ENCODE measurements around the gene NACC1. TPM values are rescaled to one million over a fixed set of nuclear protein-coding genes. Genes with fewer than 3 reads are reported as not detected.

Gene NACC1
- total and polyA plus RNA-seq, 2 donors (not counting 3 experiments of a cell fraction or from before 2014, with no cell fraction given): 97.6 to 120 TPM

DNA sequence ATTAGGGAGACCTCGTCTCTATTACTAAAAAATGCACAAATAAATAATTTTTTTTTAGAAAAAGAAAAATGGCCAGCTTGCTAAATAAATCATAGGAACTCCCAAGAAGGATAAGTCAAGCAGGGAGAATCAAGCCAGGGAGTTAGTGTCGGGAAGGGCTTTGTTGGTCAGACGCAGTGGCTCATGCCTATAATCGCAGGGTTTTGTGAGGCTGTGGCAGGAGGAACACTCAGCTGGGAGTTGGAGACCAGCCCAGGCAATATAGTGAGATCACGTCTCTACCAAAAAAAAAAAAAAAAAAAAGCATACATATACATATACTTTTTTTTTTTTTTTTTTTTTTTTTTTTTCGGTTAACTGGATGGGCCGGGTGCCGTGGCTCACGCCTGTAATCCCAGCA is 9.0 kb downstream of the NACC1 start:
- DNase-seq (ENCODE audit: low read depth, low spot score) (no peak), FAIRE-seq (no peak)
- dilution Hi-C loops (cut with MboI; ENCODE audit: extremely low pct_ligation_motif_present, low sequenced_read_pairs): no loop called here
- POLR2A ChIA-PET: no interaction called here
- BruUV-seq (replicated peaks): no TSS peak
- Histone ChIP-seq H3K9me3 (replicated peaks; ENCODE audit: control insufficient read depth, insufficient read depth, low read length) (no peaks in the 10 kb centered on the region), H3K4me2 (ENCODE audit: insufficient read depth, low read length) (no peak overlapping the region), H3K9me1 (replicated peaks; ENCODE audit: control insufficient read depth, extremely low read depth, insufficient read depth, low read length) (no peaks in the 10 kb centered on the region), H4K20me1 (replicated peaks; ENCODE audit: control insufficient read depth, extremely low read depth, insufficient read depth, low read length) (no peaks in the 10 kb centered on the region), H3K79me2 (ENCODE audit: control insufficient read depth, insufficient read depth, low read length) (peaks cover 84% of the 10 kb centered on the region), H3K27me3 (ENCODE audit: control insufficient read depth in 2 of 2, insufficient read depth in 2 of 2, low read length in 2 of 2) (no peaks in the 10 kb centered on the region), H3K27ac (ENCODE audit: insufficient read depth, low read depth, low read length) (no peak overlapping the region), H2AFZ (ENCODE audit: low read depth, low read length) (no peak overlapping the region), H3K4me3 (replicated peaks in 1 of 3; ENCODE audit: insufficient read depth in 1 of 3, low read depth in 1 of 3, low read length in 3 of 3) (no peak overlapping the region), H3K9ac (replicated peaks; ENCODE audit: extremely low read depth, insufficient read depth, low read length) (no peak overlapping the region), H3K36me3 (ENCODE audit: control insufficient read depth in 2 of 2, extremely low read depth in 1 of 2, insufficient read depth in 2 of 2, low read length in 2 of 2) (peaks cover 0 to 6% of the 10 kb centered on the region in 2 experiments), H3K4me1 (ENCODE audit: control insufficient read depth, extremely low read depth, insufficient read depth, low read length) (no peaks in the 10 kb centered on the region)
- TF ChIP-seq MYC (IDR thresholded peaks at IDR 0.05; ENCODE audit: low read depth, low read length) (no peak), POLR2AphosphoS5 (IDR thresholded peaks at IDR 0.05; ENCODE audit: insufficient read depth, low read depth, low read length) (no peak), FOS (IDR thresholded peaks at IDR 0.05; ENCODE audit: borderline replicate concordance, insufficient read depth, low read length) (no peak)
- intact Hi-C loops (cut with micrococcal nuclease): no loop called here
- CTCF ChIA-PET: interaction anchor here (0.6 to 1.5 kb wide), 3 partner anchors 26 to 149 kb away, joined by 3 to 8 read pairs (median 6); no protein-coding TSS in a partner anchor

GRCh38 chr19:13127811-13128575 is 9.9 kb downstream of the NACC1 start:
- no peak overlapping the region for H3K4me2 ChIP-seq (ENCODE audit: insufficient read depth, low read length)
- TF ChIP-seq POLR2AphosphoS5 (IDR thresholded peaks at IDR 0.05; ENCODE audit: insufficient read depth, low read depth, low read length) (no peak), GATA2 (IDR thresholded peaks at IDR 0.05; ENCODE audit: insufficient read depth, insufficient read length, low read depth, low read length) (no peak), EZH2 (IDR thresholded peaks at IDR 0.05; ENCODE audit: borderline replicate concordance, low read depth, low read length, severe bottlenecking) (no peak), MYC (IDR thresholded peaks at IDR 0.05; ENCODE audit: low read depth, low read length) (no peak), JUN (IDR thresholded peaks at IDR 0.05; ENCODE audit: borderline replicate concordance, insufficient read depth, insufficient read length, low read depth) (no peak), MAX (IDR thresholded peaks at IDR 0.05; ENCODE audit: insufficient read depth, insufficient read length) (no peak), FOS (IDR thresholded peaks at IDR 0.05; ENCODE audit: borderline replicate concordance, insufficient read depth, low read length) (no peak), POLR2A (IDR thresholded peaks at IDR 0.05; ENCODE audit: low read depth, low read length) (no peak)
- TF ChIP-seq, protein P1, sequence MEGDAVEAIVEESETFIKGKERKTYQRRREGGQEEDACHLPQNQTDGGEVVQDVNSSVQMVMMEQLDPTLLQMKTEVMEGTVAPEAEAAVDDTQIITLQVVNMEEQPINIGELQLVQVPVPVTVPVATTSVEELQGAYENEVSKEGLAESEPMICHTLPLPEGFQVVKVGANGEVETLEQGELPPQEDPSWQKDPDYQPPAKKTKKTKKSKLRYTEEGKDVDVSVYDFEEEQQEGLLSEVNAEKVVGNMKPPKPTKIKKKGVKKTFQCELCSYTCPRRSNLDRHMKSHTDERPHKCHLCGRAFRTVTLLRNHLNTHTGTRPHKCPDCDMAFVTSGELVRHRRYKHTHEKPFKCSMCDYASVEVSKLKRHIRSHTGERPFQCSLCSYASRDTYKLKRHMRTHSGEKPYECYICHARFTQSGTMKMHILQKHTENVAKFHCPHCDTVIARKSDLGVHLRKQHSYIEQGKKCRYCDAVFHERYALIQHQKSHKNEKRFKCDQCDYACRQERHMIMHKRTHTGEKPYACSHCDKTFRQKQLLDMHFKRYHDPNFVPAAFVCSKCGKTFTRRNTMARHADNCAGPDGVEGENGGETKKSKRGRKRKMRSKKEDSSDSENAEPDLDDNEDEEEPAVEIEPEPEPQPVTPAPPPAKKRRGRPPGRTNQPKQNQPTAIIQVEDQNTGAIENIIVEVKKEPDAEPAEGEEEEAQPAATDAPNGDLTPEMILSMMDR (IDR thresholded peaks at IDR 0.05; ENCODE audit: extremely low read depth in 1 of 2, insufficient read depth in 1 of 2, low read depth in 1 of 2, low read length in 2 of 2): no peak
- peaks cover 0 to 6% of the 10 kb centered on the region in 2 experiments for H3K36me3 ChIP-seq (ENCODE audit: control insufficient read depth in 2 of 2, extremely low read depth in 1 of 2, insufficient read depth in 2 of 2, low read length in 2 of 2)
- ChIA-PET CTCF (interaction anchor here (0.8 to 1.6 kb wide), 6 partner anchors 9 to 150 kb away, joined by 3 to 8 read pairs (median 4); no protein-coding TSS in a partner anchor), POLR2A (no interaction called here)
- H3K9me1 ChIP-seq (replicated peaks; ENCODE audit: control insufficient read depth, extremely low read depth, insufficient read depth, low read length): no peaks in the 10 kb centered on the region
- dilution Hi-C loops (cut with MboI; ENCODE audit: extremely low pct_ligation_motif_present, low sequenced_read_pairs): no loop called here
- FAIRE-seq (no peak), DNase-seq (ENCODE audit: low read depth, low spot score) (no peak)
- H3K4me1 ChIP-seq (ENCODE audit: control insufficient read depth, extremely low read depth, insufficient read depth, low read length): no peaks in the 10 kb centered on the region
- H3K9ac ChIP-seq (replicated peaks; ENCODE audit: extremely low read depth, insufficient read depth, low read length): no peak overlapping the region
- no peak overlapping the region for H3K4me3 ChIP-seq (replicated peaks in 1 of 3; ENCODE audit: insufficient read depth in 1 of 3, low read depth in 1 of 3, low read length in 3 of 3)
- no peaks in the 10 kb centered on the region for H4K20me1 ChIP-seq (replicated peaks; ENCODE audit: control insufficient read depth, extremely low read depth, insufficient read depth, low read length)
- peaks cover 82% of the 10 kb centered on the region for H3K79me2 ChIP-seq (ENCODE audit: control insufficient read depth, insufficient read depth, low read length)
- H3K27me3 ChIP-seq (ENCODE audit: control insufficient read depth in 2 of 2, insufficient read depth in 2 of 2, low read length in 2 of 2): no peaks in the 10 kb centered on the region
- no TSS peak for BruUV-seq (replicated peaks)
- intact Hi-C loops (cut with micrococcal nuclease): no loop called here
- no peaks in the 10 kb centered on the region for H3K9me3 ChIP-seq (replicated peaks; ENCODE audit: control insufficient read depth, insufficient read depth, low read length)
- H2AFZ ChIP-seq (ENCODE audit: low read depth, low read length): no peak overlapping the region
- no peak overlapping the region for H3K27ac ChIP-seq (ENCODE audit: insufficient read depth, low read depth, low read length)
